NB4 (cell line): Measurements from ENCODE around the gene MCTP1.

ENCODE experiments used
- DNase-seq: peaks from one replicate; pipeline ENCODE4 v3.0.0; 2010; ENCODE audit warnings: low read depth
- H3K4me3 ChIP-seq: one replicate; pipeline ENCODE4 v1.5.1; 2011; ENCODE audit warnings: mild to moderate bottlenecking, low read depth, low read length, moderate library complexity
- CTCF ChIP-seq: IDR thresholded peaks from one replicate; pipeline ENCODE4 v1.5.1; 2012; ENCODE audit warnings: low read depth, low read length
- MYC ChIP-seq: IDR thresholded peaks from 2 replicates; pipeline ENCODE4 v1.6.1; 2011; ENCODE audit warnings: low read depth, low read length
- POLR2A ChIP-seq: IDR thresholded peaks from 2 replicates; pipeline ENCODE4 v1.6.1; 2011; ENCODE audit warnings: mild to moderate bottlenecking; ENCODE audit not compliant: insufficient read length; ENCODE audit errors: extremely low read depth
- TF ChIP-seq, protein P1 (sequence below): IDR thresholded peaks from 2 replicates; pipeline ENCODE4 v1.6.1; 2011; ENCODE audit warnings: low read depth, low read length

MCTP1 gene

DNA sequence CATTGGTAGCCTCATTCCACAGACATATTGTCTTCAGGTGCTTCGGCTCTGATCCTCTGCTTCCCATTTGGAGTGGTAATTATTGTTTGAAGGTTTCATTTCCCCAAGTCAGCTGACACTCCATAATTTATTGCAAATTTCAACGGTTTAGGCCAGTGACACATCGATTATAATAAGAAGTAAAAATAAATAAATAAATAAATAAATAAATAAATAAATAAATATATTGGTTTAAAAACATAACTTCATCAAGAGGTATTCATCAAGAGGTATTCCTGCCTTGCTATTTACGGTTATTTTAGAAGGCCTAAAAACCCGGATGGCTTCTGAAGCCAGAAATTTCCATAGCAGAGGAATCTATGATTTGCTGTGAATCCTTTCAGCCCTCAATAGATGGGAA, 393.3 kb downstream of the MCTP1 start:
- no peak overlapping the region for H3K4me3 ChIP-seq
- TF ChIP-seq, protein P1, sequence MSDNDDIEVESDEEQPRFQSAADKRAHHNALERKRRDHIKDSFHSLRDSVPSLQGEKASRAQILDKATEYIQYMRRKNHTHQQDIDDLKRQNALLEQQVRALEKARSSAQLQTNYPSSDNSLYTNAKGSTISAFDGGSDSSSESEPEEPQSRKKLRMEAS = no peak
- TF ChIP-seq MYC (no peak), CTCF (no peak), POLR2A (no peak)
- no peak for DNase-seq

DNA sequence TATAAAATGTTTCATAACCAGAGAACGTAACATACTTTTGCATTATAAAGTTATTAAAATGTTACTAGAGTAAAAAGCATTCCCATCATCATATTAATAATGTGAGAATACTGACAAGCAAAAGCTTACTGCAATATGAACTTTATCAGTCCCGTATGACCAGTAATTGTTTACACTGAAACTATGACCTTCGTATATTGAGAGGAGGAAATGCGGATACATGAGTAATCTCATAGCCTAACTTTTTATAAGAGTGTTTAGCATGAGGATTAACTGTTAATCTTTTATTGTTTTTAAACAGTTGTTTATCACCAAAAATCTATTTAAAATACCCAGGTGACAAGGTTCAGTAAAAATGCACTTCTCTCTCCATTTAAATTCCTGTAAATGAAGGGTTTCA, 394.0 kb downstream of the MCTP1 start:
- no peak for DNase-seq
- H3K4me3 ChIP-seq = no peak overlapping the region
- TF ChIP-seq POLR2A (no peak), MYC (no peak), CTCF (no peak)
- TF ChIP-seq, protein P1 = no peak

GRCh38 chr5:94888674-94889073, 396.2 kb downstream of the MCTP1 start:
- TF ChIP-seq CTCF (no peak), MYC (no peak), POLR2A (no peak)
- TF ChIP-seq, protein P1 = no peak

GRCh38 chr5:94885931-94886330, 399.0 kb downstream of the MCTP1 start:
- TF ChIP-seq, protein P1 = no peak
- TF ChIP-seq POLR2A = no peak
- no peak for TF ChIP-seq CTCF
- TF ChIP-seq MYC = no peak
- DNase-seq = no peak
- no peak overlapping the region for H3K4me3 ChIP-seq

More at GRCh38 chr5:94888674-94889073, 396.2 kb downstream of the MCTP1 start:
- H3K4me3 ChIP-seq = no peak overlapping the region
- no peak for DNase-seq

DNA sequence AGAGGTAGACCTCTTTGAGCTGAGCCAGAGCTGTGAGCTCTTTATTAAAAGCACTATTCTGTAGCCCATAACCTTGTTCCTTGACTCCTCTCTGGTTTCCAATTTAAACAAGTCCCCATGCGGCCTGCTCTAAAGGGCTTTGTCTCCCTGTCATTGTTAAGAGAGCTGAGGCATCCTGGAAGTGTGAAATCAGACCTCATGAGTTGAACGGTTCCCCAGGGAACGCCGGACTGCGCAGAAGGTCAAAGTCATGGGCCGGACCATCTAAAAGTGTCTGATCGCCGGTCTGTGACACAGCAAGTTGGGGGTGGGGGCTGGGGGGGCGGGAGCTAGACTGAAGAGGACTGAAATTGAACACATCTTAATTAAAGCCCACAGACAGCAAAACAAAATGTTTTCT, 400.6 kb downstream of the MCTP1 start:
- no peak for DNase-seq
- no peak for TF ChIP-seq POLR2A
- TF ChIP-seq MYC = no peak
- TF ChIP-seq, protein P1 = no peak
- TF ChIP-seq CTCF = no peak
- H3K4me3 ChIP-seq = no peak overlapping the region

- H3K4me3 ChIP-seq = no peak overlapping the region
- no peak for DNase-seq
- TF ChIP-seq CTCF (no peak), MYC (no peak), POLR2A (no peak)
- TF ChIP-seq, protein P1 = no peak
These were observed 412.4 kb downstream of the MCTP1 start for GRCh38 chr5:94872526-94872925.
